Gastroesophageal sphincter (tissue), 4 donors: ENCODE measurements around the gene EXOC3L4. TPM values are rescaled to one million over a fixed set of nuclear protein-coding genes. Genes with fewer than 3 reads are reported as not detected.
"Not testable (repeated sequence)": the region's sequence is repeated elsewhere in the genome, so short reads cannot be mapped to it uniquely, and the experiment has no call there.

Experiments
- ATAC-seq: fragments of 150-250 bp; one replicate; pipeline ENCODE4 v1.9.1; 2016; ENCODE audit warnings: mild to moderate bottlenecking, moderate library complexity
- H3K27ac ChIP-seq, 4 donors: fragments of 200-600 bp; sonication (generic) in 3 of 4; 1 replicate in 3 of 4; 2 replicates in 1 of 4; pipeline ENCODE4 v1.5.1; 2016 to 2019
- H3K27me3 ChIP-seq: fragments of 200-600 bp; sonication (generic); one replicate; pipeline ENCODE4 v1.5.1; 2019
- H3K36me3 ChIP-seq, 2 donors: fragments of 200-600 bp; sonication (generic); one replicate each; pipeline ENCODE4 v1.5.1; 2019; ENCODE audit warnings: control low read depth in 1 of 2
- H3K4me1 ChIP-seq, 3 donors: fragments of 200-600 bp; sonication (generic); 1 replicate in 2 of 3; 2 replicates in 1 of 3; pipeline ENCODE4 v1.5.1; 2016 to 2019; ENCODE audit warnings: control low read depth in 2 of 3
- H3K4me3 ChIP-seq, 2 donors: fragments of 200-600 bp; sonication (generic); one replicate each; pipeline ENCODE4 v1.5.1; 2019; ENCODE audit warnings: mild to moderate bottlenecking in 1 of 2, moderate library complexity in 1 of 2
- H3K9me3 ChIP-seq, 3 donors: fragments of 200-600 bp; sonication (generic); one replicate each; pipeline ENCODE4 v1.5.1; 2017 to 2019; ENCODE audit warnings: control low read depth in 2 of 3
- CTCF ChIP-seq, 4 experiments: fragments of 200-600 bp in 2 of 4; fragments of 450-650 bp in 2 of 4; sonication (generic) in 1 of 4; IDR thresholded peaks; one replicate each; pipeline ENCODE4 v1.5.1; 2017 to 2019; ENCODE audit warnings: antibody characterized with exemption in 4 of 4, mild to moderate bottlenecking in 2 of 4, moderate library complexity in 2 of 4
- EP300 ChIP-seq: sonication (generic); formaldehyde crosslinking; IDR thresholded peaks from one replicate; pipeline ENCODE4 v1.6.1; 2017; ENCODE audit warnings: antibody characterized with exemption, mild to moderate bottlenecking
- POLR2A ChIP-seq, 2 donors: fragments of 450-650 bp; IDR thresholded peaks; one replicate each; pipeline ENCODE4 v1.6.1; 2017; ENCODE audit warnings: antibody characterized with exemption in 2 of 2, mild to moderate bottlenecking in 2 of 2, moderate library complexity in 1 of 2
- POLR2AphosphoS5 ChIP-seq: sonication (generic); formaldehyde crosslinking; IDR thresholded peaks from one replicate; pipeline ENCODE4 v1.6.1; 2017; ENCODE audit warnings: antibody characterized with exemption
- WGBS, 2 donors: methylation state at CpG; one replicate each; pipeline ENCODE4 v1.1.5; 2018; ENCODE audit warnings: low coverage in 1 of 2; 5-methylcytosine and 5-hydroxymethylcytosine counted together
- total RNA-seq, 4 donors: library from RNA; depleted of rRNA; stranded (reverse); fragments of >200 nt; gene quantifications; one replicate each; pipeline ENCODE4 v1.1.0, GENCODE V29; 2016

EXOC3L4 gene
- total RNA-seq, 4 donors from 2014 or later = 0.40 to 3.6 (median 0.45) TPM; not detected in 1

GRCh38 chr14:103111232-103111868 lies 16.8 kb downstream of the EXOC3L4 start:
- WGBS, 2 donors = no CpG with 5 or more reads among the region's 6 CpGs
- Histone ChIP-seq H3K27me3 (peaks cover 42% of the 10 kb centered on the region), H3K36me3 (no peaks in the 10 kb centered on the region), H3K9me3 (no peaks in the 10 kb centered on the region), H3K4me3 (no peak overlapping the region), H3K4me1 (peaks cover 0 to 56% (median 22%) of the 10 kb centered on the region in 3 donors), H3K27ac (peak overlapping the region in 2 of 4 donors; percentile 63 to 70)
- ATAC-seq = no peak
- no peak for TF ChIP-seq EP300

- H3K4me1 ChIP-seq = peaks cover 0 to 57% (median 22%) of the 10 kb centered on the region in 3 donors
- peaks cover 30% of the 10 kb centered on the region for H3K27me3 ChIP-seq
- H3K27ac ChIP-seq = no peak overlapping the region
- ATAC-seq = no peak
- no peak overlapping the region for H3K4me3 ChIP-seq
- no peaks in the 10 kb centered on the region for H3K36me3 ChIP-seq
- WGBS, 2 donors = 20% methylated on average over 1 of the region's 11 CpGs; no CpG with 5 or more reads in 1 of the 2 donors
- TF ChIP-seq POLR2A (IDR thresholded peaks at IDR 0.05) = no peak
- TF ChIP-seq POLR2AphosphoS5 = no peak
- no peaks in the 10 kb centered on the region for H3K9me3 ChIP-seq
Measured at GRCh38 chr14:103112400-103113243, 18.1 kb downstream of the EXOC3L4 start.

GRCh38 chr14:103113303-103113702 lies 18.8 kb downstream of the EXOC3L4 start:
- Histone ChIP-seq H3K36me3 (no peaks in the 10 kb centered on the region), H3K27ac (no peak overlapping the region), H3K27me3 (peaks cover 24% of the 10 kb centered on the region), H3K9me3 (no peaks in the 10 kb centered on the region), H3K4me3 (no peak overlapping the region), H3K4me1 (peaks cover 0 to 64% (median 25%) of the 10 kb centered on the region in 3 donors)
- TF ChIP-seq POLR2A (IDR thresholded peaks at IDR 0.05) = no peak
- no peak for TF ChIP-seq POLR2AphosphoS5
- no peak for TF ChIP-seq EP300
- TF ChIP-seq CTCF (IDR thresholded peaks at IDR 0.05) = no peak
- no peak for ATAC-seq
- WGBS, 2 donors = 94% methylated on average over 3 of the region's 5 CpGs; no CpG with 5 or more reads in 1 of the 2 donors

- Histone ChIP-seq H3K9me3 (no peaks in the 10 kb centered on the region), H3K4me3 (no peak overlapping the region), H3K36me3 (no peaks in the 10 kb centered on the region), H3K27me3 (peaks cover 21% of the 10 kb centered on the region), H3K4me1 (peaks cover 0 to 69% (median 26%) of the 10 kb centered on the region in 3 donors), H3K27ac (no peak overlapping the region)
- no CpG with 5 or more reads among the region's 13 CpGs for WGBS, 2 donors
- TF ChIP-seq POLR2AphosphoS5 = no peak
- TF ChIP-seq POLR2A (IDR thresholded peaks at IDR 0.05) = no peak
- TF ChIP-seq CTCF (IDR thresholded peaks at IDR 0.05) = no peak
- no peak for ATAC-seq
Measured at GRCh38 chr14:103113774-103114173, 19.2 kb downstream of the EXOC3L4 start.

GRCh38 chr14:103115086-103115679 lies 20.7 kb downstream of the EXOC3L4 start:
- peak overlapping the region in 3 of 4 donors; percentile 54 to 64 (median 61) for H3K27ac ChIP-seq
- WGBS, 2 donors = 44 to 78% methylated on average over 6 to 7 of the region's 12 CpGs
- not testable (repeated sequence) for H3K9me3 ChIP-seq, ATAC-seq, H3K36me3 ChIP-seq
- peaks cover 21% of the 10 kb centered on the region for H3K27me3 ChIP-seq
- H3K4me3 ChIP-seq = peak overlapping the region in 1 of 2 donors; percentile 30
- peaks cover 0 to 67% (median 21%) of the 10 kb centered on the region in 3 donors for H3K4me1 ChIP-seq

GRCh38 chr14:103115845-103116572 lies 21.5 kb downstream of the EXOC3L4 start:
- Histone ChIP-seq H3K4me3 (no peak overlapping the region), H3K36me3 (no peaks in the 10 kb centered on the region), H3K27me3 (peaks cover 22% of the 10 kb centered on the region), H3K4me1 (peaks cover 0 to 67% (median 18%) of the 10 kb centered on the region in 3 donors), H3K27ac (no peak overlapping the region), H3K9me3 (no peaks in the 10 kb centered on the region)
- WGBS, 2 donors = 72 to 91% methylated on average over 6 of the region's 10 CpGs
- ATAC-seq = no peak
- TF ChIP-seq POLR2AphosphoS5 (no peak), CTCF (IDR thresholded peaks at IDR 0.05) (no peak), POLR2A (IDR thresholded peaks at IDR 0.05) (no peak), EP300 (no peak)
